IMR-90 (cell line): ENCODE measurements around the gene SNX6. TPM values are rescaled to one million over a fixed set of nuclear protein-coding genes. Genes with fewer than 3 reads are reported as not detected.

Source experiments
- ATAC-seq: fragments of 200-7000 bp; cut with Tn5 transposase; 2 replicates; pipeline ENCODE4 v1.9.1; 2020; ENCODE audit warnings: low read depth, mild to moderate bottlenecking, moderate library complexity
- BruUV-seq: library from RNA; stranded (reverse); fragments of 400-500 nt; replicated peaks from 2 replicates; lab custom pipeline; 2021; lab: Mats Ljungman, UMichigan
- CTCF ChIA-PET: fragments of 300-600 bp; formaldehyde crosslinking; extraction: SDS; loops from one replicate; lab custom pipeline; 2021; ENCODE audit warnings: antibody characterized with exemption; lab: Yijun Ruan, JAX
- POLR2A ChIA-PET: fragments of 300-600 bp; sonication (Branson Sonifier 250); formaldehyde crosslinking; loops from one replicate; lab custom pipeline; 2022; ENCODE audit warnings: antibody characterized with exemption; ENCODE audit not compliant: unreplicated experiment; lab: Charles Lee
- DNase-seq: peaks from one replicate; pipeline ENCODE4 v3.0.0; 2013
- H2AFZ ChIP-seq: replicated peaks from 2 replicates; pipeline ENCODE3; 2013; ENCODE audit warnings: low read length, mild to moderate bottlenecking; ENCODE audit not compliant: poor library complexity
- H2AK5ac ChIP-seq: 2 replicates; pipeline ENCODE4 v1.6.1; 2013; ENCODE audit warnings: low read depth, low read length, inconsistent platforms
- H2AK9ac ChIP-seq: replicated peaks from 2 replicates; pipeline ENCODE3; 2013; ENCODE audit warnings: mild to moderate bottlenecking, low read depth, low read length, moderate library complexity; ENCODE audit not compliant: poor library complexity
- H2BK120ac ChIP-seq: 2 replicates; pipeline ENCODE4 v1.6.1; 2013; ENCODE audit warnings: low read depth, low read length, inconsistent platforms
- H2BK15ac ChIP-seq: 3 replicates; pipeline ENCODE4 v1.6.1; 2013; ENCODE audit warnings: low read depth, low read length, inconsistent platforms
- H2BK20ac ChIP-seq: 2 replicates; pipeline ENCODE4 v1.6.1; 2013; ENCODE audit warnings: low read depth, mild to moderate bottlenecking, inconsistent platforms, low read length, moderate library complexity
- H2BK5ac ChIP-seq: 2 replicates; pipeline ENCODE4 v1.6.1; 2013; ENCODE audit warnings: mild to moderate bottlenecking, low read depth, low read length, inconsistent platforms; ENCODE audit not compliant: poor library complexity, severe bottlenecking
- H3K14ac ChIP-seq: replicated peaks from 2 replicates; pipeline ENCODE4 v1.6.1; 2013; ENCODE audit warnings: low read depth, low read length, inconsistent platforms
- H3K18ac ChIP-seq: 2 replicates; pipeline ENCODE4 v1.6.1; 2013; ENCODE audit warnings: low read depth, low read length, control low read depth
- H3K23ac ChIP-seq: 2 replicates; pipeline ENCODE4 v1.6.1; 2013; ENCODE audit warnings: low read depth, low read length, inconsistent platforms
- H3K27ac ChIP-seq: 2 replicates; pipeline ENCODE4 v1.5.1; 2013; ENCODE audit warnings: mild to moderate bottlenecking, control low read depth, low read length; ENCODE audit not compliant: insufficient read depth
- H3K27me3 ChIP-seq: 2 replicates; pipeline ENCODE4 v1.6.1; 2013; ENCODE audit warnings: low read length; ENCODE audit not compliant: control insufficient read depth, insufficient read depth
- H3K36me3 ChIP-seq: 2 replicates; pipeline ENCODE4 v1.6.1; 2013; ENCODE audit warnings: low read length, mixed read lengths; ENCODE audit not compliant: control insufficient read depth, insufficient read depth
- H3K4ac ChIP-seq: 2 replicates; pipeline ENCODE4 v1.6.1; 2013; ENCODE audit warnings: low read depth, low read length, inconsistent platforms
- H3K4me1 ChIP-seq: 2 replicates; pipeline ENCODE4 v1.6.1; 2013; ENCODE audit warnings: low read length, mixed read lengths; ENCODE audit not compliant: control insufficient read depth, insufficient read depth
- H3K4me2 ChIP-seq: 2 replicates; pipeline ENCODE4 v1.6.1; 2013; ENCODE audit warnings: low read depth, mild to moderate bottlenecking, control low read depth, low read length, moderate library complexity
- H3K4me3 ChIP-seq: 2 replicates; pipeline ENCODE4 v1.5.1; 2013; ENCODE audit warnings: low read depth, mild to moderate bottlenecking, control low read depth, low read length, moderate library complexity; ENCODE audit not compliant: insufficient read depth
- H3K56ac ChIP-seq: 2 replicates; pipeline ENCODE4 v1.6.1; 2013; ENCODE audit warnings: low read length, inconsistent platforms; ENCODE audit not compliant: insufficient read depth; ENCODE audit errors: extremely low read depth
- H3K79me1 ChIP-seq, 2 experiments: 2 replicates each; pipeline ENCODE4 v1.6.1; 2013; ENCODE audit warnings: low read length in 2 of 2, inconsistent platforms in 1 of 2, low read depth in 1 of 2
- H3K9ac ChIP-seq: 2 replicates; pipeline ENCODE4 v1.6.1; 2013; ENCODE audit warnings: low read depth, low read length, control low read depth
- H3K9me1 ChIP-seq: 2 replicates; pipeline ENCODE4 v1.6.1; 2013; ENCODE audit warnings: low read length, inconsistent platforms; ENCODE audit not compliant: insufficient read depth
- H3K9me3 ChIP-seq: 2 replicates; pipeline ENCODE4 v1.6.1; 2013; ENCODE audit warnings: low read length; ENCODE audit not compliant: control insufficient read depth, insufficient read depth
- H4K20me1 ChIP-seq: 2 replicates; pipeline ENCODE4 v1.6.1; 2013; ENCODE audit warnings: low read length, inconsistent platforms; ENCODE audit not compliant: insufficient read depth
- H4K5ac ChIP-seq: 2 replicates; pipeline ENCODE4 v1.6.1; 2013; ENCODE audit warnings: mild to moderate bottlenecking, low read depth, low read length, control low read depth
- H4K8ac ChIP-seq, 2 experiments: 2 replicates each; pipeline ENCODE4 v1.6.1; 2013; ENCODE audit warnings: low read depth in 2 of 2, low read length in 2 of 2, control low read depth in 1 of 2, inconsistent platforms in 1 of 2
- H4K91ac ChIP-seq: 2 replicates; pipeline ENCODE4 v1.6.1; 2013; ENCODE audit warnings: low read depth, low read length, inconsistent platforms; ENCODE audit not compliant: insufficient read depth
- CTCF ChIP-seq: conservative IDR thresholded peaks from 2 replicates; pipeline ENCODE4 v1.5.1; 2012; ENCODE audit warnings: mild to moderate bottlenecking, low read depth, low read length, improper control_type of control experiment
- MAZ ChIP-seq: IDR thresholded peaks from 2 replicates; pipeline ENCODE4 v1.6.1; 2012; ENCODE audit warnings: low read depth, mild to moderate bottlenecking, low read length, improper control_type of control experiment, moderate library complexity, borderline replicate concordance
- MXI1 ChIP-seq: IDR thresholded peaks from 2 replicates; pipeline ENCODE4 v1.6.1; 2012; ENCODE audit warnings: low read depth, mild to moderate bottlenecking, low read length, moderate library complexity, borderline replicate concordance
- NFE2L2 ChIP-seq: fragments of 150-350 bp; IDR thresholded peaks from 2 replicates; pipeline ENCODE4 v1.6.1; 2016; ENCODE audit warnings: low read depth, mild to moderate bottlenecking, low read length
- POLR2A ChIP-seq: IDR thresholded peaks from 2 replicates; pipeline ENCODE4 v1.6.1; 2012; ENCODE audit warnings: mild to moderate bottlenecking, low read depth, low read length
- SMC3 ChIP-seq: fragments of 150-350 bp; IDR thresholded peaks from 2 replicates; pipeline ENCODE4 v1.6.1; 2016; ENCODE audit warnings: low read depth, mild to moderate bottlenecking, antibody characterized with exemption, low read length, moderate library complexity
- WGBS, 2 experiments: methylation state at CpG; one replicate each; pipeline versions ENCODE4 v1.1.5 to v1.1.7; 2013; ENCODE audit warnings: missing lambda C conversion rate in 2 of 2; ENCODE audit not compliant: insufficient read length in 1 of 2; ENCODE audit errors: extremely low coverage in 2 of 2; 5-methylcytosine and 5-hydroxymethylcytosine counted together
- dilution Hi-C: fragments of 300-500 bp; cut with HindIII; formaldehyde crosslinking; loops from one replicate; pipeline ENCODE4 v1.14.3; 2018; ENCODE audit warnings: low sequenced_read_pairs; ENCODE audit not compliant: unreplicated experiment
- in situ Hi-C: fragments of 300-500 bp; cut with MboI; formaldehyde crosslinking; loops from 3 replicates; pipeline ENCODE4 v1.14.3; 2019; ENCODE audit warnings: low sequenced_read_pairs, inconsistent platforms, mixed read lengths
- intact Hi-C: fragments of 100-400 bp; cut with micrococcal nuclease; formaldehyde crosslinking; loops from 2 replicates; pipeline ENCODE4 v1.10.0; 2022
- polyA plus RNA-seq, 3 experiments: library from polyadenylated mRNA; depleted of rRNA; stranded (reverse); fragments of >200 nt; gene quantifications; 2 replicates each; pipeline ENCODE4 v1.2.3, GENCODE V29; 2012; ENCODE audit warnings: low replicate concordance in 1 of 3
- total RNA-seq: library from RNA; depleted of rRNA; stranded (reverse); fragments of >200 nt; gene quantifications from 2 replicates; pipeline ENCODE4 v1.2.3, GENCODE V29; 2012

SNX6 gene
- total and polyA plus RNA-seq, 2 of the 4 experiments (the other 2 are of a cell fraction), result 116 to 127 TPM

DNA sequence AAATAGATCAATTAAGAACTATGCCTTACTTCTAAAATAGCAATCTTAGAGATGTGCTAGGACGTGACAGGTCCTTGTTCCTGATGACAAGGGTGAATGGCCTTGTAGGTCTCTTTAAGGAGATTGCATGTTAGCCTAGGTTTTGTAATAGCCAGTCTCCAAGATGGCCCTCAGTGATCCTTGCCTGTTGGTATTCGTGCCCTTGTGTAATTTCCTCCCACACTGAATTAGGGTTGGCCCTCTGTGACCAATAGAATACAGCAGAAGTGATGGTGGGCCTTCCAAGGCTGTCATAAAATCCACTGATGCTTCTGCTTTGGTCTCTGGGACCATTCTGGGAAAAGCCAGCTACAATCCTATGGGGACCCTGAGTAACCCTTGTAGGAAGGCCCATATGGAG is 38.2 kb upstream of the SNX6 start:
- Histone ChIP-seq H2AK5ac (peak overlapping the region; percentile 84), H4K8ac (peak overlapping the region in 1 of 2 experiments; percentile 47; a peak in 2 of 4 replicates), H3K27me3 (no peaks in the 10 kb centered on the region), H3K18ac (no peak overlapping the region), H3K4me3 (no peak overlapping the region), H2BK20ac (peak overlapping the region; percentile 38; the same call in 1 of the 2 replicates), H3K4me1 (peaks cover 3% of the 10 kb centered on the region; the same call in 1 of the 2 replicates), H3K56ac (no peak overlapping the region), H3K9me3 (no peaks in the 10 kb centered on the region), H2AFZ (peak overlapping the region; percentile 68), H3K27ac (no peak overlapping the region), H2AK9ac (peak overlapping the region; percentile 78), H2BK15ac (peak overlapping the region; percentile 67; the same call in 1 of the 3 replicates), H3K4ac (peak overlapping the region; percentile 34; the same call in 1 of the 2 replicates), H3K23ac (no peak overlapping the region), H4K5ac (no peak overlapping the region), H4K91ac (0 out of 2 replicates have a peak overlapping the region, but pooled peaks have one; percentile 13), H3K79me1 (0 out of 4 replicates have a peak, but pooled peaks cover 0 to 6% of the 10 kb centered on the region in 2 experiments), H3K9ac (no peak overlapping the region), H3K4me2 (no peak overlapping the region), H3K9me1 (peaks cover 15% of the 10 kb centered on the region; the same call in 1 of the 2 replicates), H4K20me1 (no peaks in the 10 kb centered on the region), H2BK120ac (peak overlapping the region; percentile 47), H3K36me3 (no peaks in the 10 kb centered on the region), H2BK5ac (no peak overlapping the region), H3K14ac (no peak overlapping the region)
- WGBS, 2 experiments, result no CpG with 5 or more reads among the region's 2 CpGs
- in situ Hi-C loops, result loop anchor here (25.0 kb wide), 1 partner anchor 744 kb away; the partner anchor contains the start of gene NFKBIA
- CTCF ChIA-PET, result interaction anchor here (3.5 kb wide), 1 partner anchor 55 kb away, joined by 9 read pairs; no protein-coding TSS in a partner anchor
- POLR2A ChIA-PET, result no interaction called here
- DNase-seq, result no peak
- ATAC-seq, result no peak
- BruUV-seq, result no TSS peak
- no peak for TF ChIP-seq CTCF
- no peak for TF ChIP-seq SMC3
- no peak for TF ChIP-seq MXI1
- TF ChIP-seq POLR2A, result no peak
- no peak for TF ChIP-seq MAZ
- no peak for TF ChIP-seq NFE2L2
- dilution Hi-C loops, result no loop called here
- intact Hi-C loops, result no loop called here
